ENCODE results near the gene CD8A.
A peak's percentile ranks its signal among the peaks of the same experiment; 100 is the strongest.

CD8A gene

GRCh38 chr2:86809481-86810121 is 18.9 kb upstream of the CD8A start:
- no peak for TF ChIP-seq GATA3 (IDR thresholded peaks at IDR 0.05; ENCODE audit: low read depth, low read length)
- no peak for TF ChIP-seq GATA2 (IDR thresholded peaks at IDR 0.05; ENCODE audit: low read depth, low read length)

GRCh38 chr2:86808315-86809161 is 17.8 kb upstream of the CD8A start:
- peak; percentile 86 for TF ChIP-seq GATA2 (IDR thresholded peaks at IDR 0.05; ENCODE audit: low read depth, low read length)
- TF ChIP-seq GATA3 (IDR thresholded peaks at IDR 0.05; ENCODE audit: low read depth, low read length): no peak

GRCh38 chr2:86807468-86808275 is 17.0 kb upstream of the CD8A start:
- TF ChIP-seq GATA2 (IDR thresholded peaks at IDR 0.05; ENCODE audit: low read depth, low read length): no peak
- TF ChIP-seq GATA3 (IDR thresholded peaks at IDR 0.05; ENCODE audit: low read depth, low read length): no peak

- no peak for TF ChIP-seq GATA2 (IDR thresholded peaks at IDR 0.05; ENCODE audit: low read depth, low read length)
- TF ChIP-seq GATA3 (IDR thresholded peaks at IDR 0.05; ENCODE audit: low read depth, low read length): no peak
Measured at GRCh38 chr2:86807133-86807467, 16.4 kb upstream of the CD8A start.

GRCh38 chr2:86806059-86806857 is 15.5 kb upstream of the CD8A start:
- TF ChIP-seq GATA2 (IDR thresholded peaks at IDR 0.05; ENCODE audit: low read depth, low read length) (no peak), GATA3 (IDR thresholded peaks at IDR 0.05; ENCODE audit: low read depth, low read length) (no peak)

- no peak for TF ChIP-seq GATA2 (IDR thresholded peaks at IDR 0.05; ENCODE audit: low read depth, low read length)
- no peak for TF ChIP-seq GATA3 (IDR thresholded peaks at IDR 0.05; ENCODE audit: low read depth, low read length)
Measured at GRCh38 chr2:86800856-86801567, 10.3 kb upstream of the CD8A start.

- TF ChIP-seq GATA2 (IDR thresholded peaks at IDR 0.05; ENCODE audit: low read depth, low read length) (no peak), GATA3 (IDR thresholded peaks at IDR 0.05; ENCODE audit: low read depth, low read length) (no peak)
Measured at GRCh38 chr2:86794861-86795260, 4.1 kb upstream of the CD8A start.

- TF ChIP-seq GATA2 (IDR thresholded peaks at IDR 0.05; ENCODE audit: low read depth, low read length) (no peak), GATA3 (IDR thresholded peaks at IDR 0.05; ENCODE audit: low read depth, low read length) (no peak)
Measured at GRCh38 chr2:86793752-86794151, 3.0 kb upstream of the CD8A start.

GRCh38 chr2:86791573-86791972 is 860 bp upstream of the CD8A start:
- TF ChIP-seq GATA2 (IDR thresholded peaks at IDR 0.05; ENCODE audit: low read depth, low read length) (no peak), GATA3 (IDR thresholded peaks at IDR 0.05; ENCODE audit: low read depth, low read length) (no peak)

GRCh38 chr2:86790134-86790675 is 508 bp downstream of the CD8A start:
- TF ChIP-seq GATA2 (IDR thresholded peaks at IDR 0.05; ENCODE audit: low read depth, low read length): no peak
- TF ChIP-seq GATA3 (IDR thresholded peaks at IDR 0.05; ENCODE audit: low read depth, low read length): no peak

- TF ChIP-seq GATA3 (IDR thresholded peaks at IDR 0.05; ENCODE audit: low read depth, low read length): no peak
- TF ChIP-seq GATA2 (IDR thresholded peaks at IDR 0.05; ENCODE audit: low read depth, low read length): no peak
Measured at GRCh38 chr2:86789687-86790133, 1.0 kb downstream of the CD8A start.

GRCh38 chr2:86788881-86789686 is 1.6 kb downstream of the CD8A start:
- TF ChIP-seq GATA2 (IDR thresholded peaks at IDR 0.05; ENCODE audit: low read depth, low read length): no peak
- TF ChIP-seq GATA3 (IDR thresholded peaks at IDR 0.05; ENCODE audit: low read depth, low read length): no peak
